Measurements from ENCODE around the gene LRCH1. TPM values are rescaled to one million over a fixed set of nuclear protein-coding genes. Genes with fewer than 3 reads are reported as not detected.

The LRCH1 gene
- total RNA-seq, 2 donors from 2014 or later: 18.4 to 21.5 TPM

DNA sequence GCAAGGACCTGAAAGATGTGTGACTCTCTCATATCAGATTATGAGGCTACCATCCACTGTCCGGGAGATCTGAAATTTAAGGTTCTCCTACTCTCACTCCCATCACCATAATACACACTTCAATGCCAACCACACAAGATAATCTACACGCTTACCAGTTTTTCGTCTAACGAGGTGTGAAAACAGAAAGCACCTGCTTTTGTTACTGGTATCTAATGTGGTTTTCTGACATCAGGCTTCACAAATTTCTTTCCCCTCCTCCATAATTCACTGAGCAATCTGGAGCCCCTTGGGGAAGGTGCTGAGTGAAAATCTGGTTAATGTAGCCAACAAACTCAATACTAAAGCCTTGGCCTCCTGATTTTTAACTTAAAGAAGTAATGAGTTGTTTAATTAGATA is 10.1 kb upstream of the LRCH1 start:
- peak; percentile 23 to 67 for ATAC-seq (replicated peaks in 1 of 2)
- DNase-seq: no peak
- Mint-ChIP-seq H3K27me3 (ENCODE audit: low read depth) (peaks cover 5% of the 10 kb centered on the region), H3K4me1 (ENCODE audit: low read depth) (no peaks in the 10 kb centered on the region), H3K4me3 (no peak overlapping the region), H3K9me3 (no peaks in the 10 kb centered on the region), H3K36me3 (ENCODE audit: insufficient read depth in 2 of 2) (no peaks in the 10 kb centered on the region), H3K27ac (no peak overlapping the region)

GRCh38 chr13:46543287-46543686 is 9.7 kb upstream of the LRCH1 start:
- DNase-seq (no peak), ATAC-seq (replicated peaks in 1 of 2) (peak; percentile 5 to 7)
- Mint-ChIP-seq H3K4me3 (no peak overlapping the region), H3K4me1 (ENCODE audit: low read depth) (no peaks in the 10 kb centered on the region), H3K36me3 (ENCODE audit: insufficient read depth in 2 of 2) (no peaks in the 10 kb centered on the region), H3K9me3 (no peaks in the 10 kb centered on the region), H3K27me3 (ENCODE audit: low read depth) (peaks cover 5% of the 10 kb centered on the region), H3K27ac (no peak overlapping the region)

- H3K4me3 Mint-ChIP-seq: no peak overlapping the region
- H3K27ac Mint-ChIP-seq: no peak overlapping the region
- ATAC-seq (replicated peaks in 1 of 2) (peak; percentile 57 to 58), DNase-seq (no peak)
- no peaks in the 10 kb centered on the region for H3K4me1 Mint-ChIP-seq (ENCODE audit: low read depth)
- H3K9me3 Mint-ChIP-seq: no peaks in the 10 kb centered on the region
- peaks cover 5% of the 10 kb centered on the region for H3K27me3 Mint-ChIP-seq (ENCODE audit: low read depth)
- H3K36me3 Mint-ChIP-seq (ENCODE audit: insufficient read depth in 2 of 2): no peaks in the 10 kb centered on the region
Measured at GRCh38 chr13:46544208-46544607, 8.8 kb upstream of the LRCH1 start.

DNA sequence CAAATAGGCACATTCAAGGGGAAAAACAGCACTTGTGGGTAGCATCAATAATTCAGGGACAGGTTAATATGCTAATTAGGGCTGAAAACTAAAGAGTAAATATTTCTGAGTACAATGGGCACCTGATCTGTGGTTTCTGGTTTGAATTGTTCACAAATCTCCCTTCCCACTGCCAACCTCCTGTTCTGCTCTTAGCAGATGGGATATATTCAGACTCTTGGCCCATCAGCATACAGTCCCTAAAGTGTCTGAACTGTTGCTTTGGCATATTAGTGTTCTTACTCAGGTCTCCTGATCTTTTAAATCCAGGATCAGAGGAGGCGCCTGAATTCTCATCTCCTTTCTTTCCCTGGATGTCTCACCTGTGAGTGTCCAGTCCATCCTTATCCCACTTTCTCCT is 8.2 kb upstream of the LRCH1 start:
- Mint-ChIP-seq H3K36me3 (ENCODE audit: insufficient read depth in 2 of 2) (no peaks in the 10 kb centered on the region), H3K27me3 (ENCODE audit: low read depth) (peaks cover 5% of the 10 kb centered on the region), H3K27ac (no peak overlapping the region), H3K9me3 (no peaks in the 10 kb centered on the region), H3K4me3 (no peak overlapping the region), H3K4me1 (ENCODE audit: low read depth) (no peaks in the 10 kb centered on the region)
- ATAC-seq (replicated peaks in 1 of 2) (no peak), DNase-seq (no peak)

DNA sequence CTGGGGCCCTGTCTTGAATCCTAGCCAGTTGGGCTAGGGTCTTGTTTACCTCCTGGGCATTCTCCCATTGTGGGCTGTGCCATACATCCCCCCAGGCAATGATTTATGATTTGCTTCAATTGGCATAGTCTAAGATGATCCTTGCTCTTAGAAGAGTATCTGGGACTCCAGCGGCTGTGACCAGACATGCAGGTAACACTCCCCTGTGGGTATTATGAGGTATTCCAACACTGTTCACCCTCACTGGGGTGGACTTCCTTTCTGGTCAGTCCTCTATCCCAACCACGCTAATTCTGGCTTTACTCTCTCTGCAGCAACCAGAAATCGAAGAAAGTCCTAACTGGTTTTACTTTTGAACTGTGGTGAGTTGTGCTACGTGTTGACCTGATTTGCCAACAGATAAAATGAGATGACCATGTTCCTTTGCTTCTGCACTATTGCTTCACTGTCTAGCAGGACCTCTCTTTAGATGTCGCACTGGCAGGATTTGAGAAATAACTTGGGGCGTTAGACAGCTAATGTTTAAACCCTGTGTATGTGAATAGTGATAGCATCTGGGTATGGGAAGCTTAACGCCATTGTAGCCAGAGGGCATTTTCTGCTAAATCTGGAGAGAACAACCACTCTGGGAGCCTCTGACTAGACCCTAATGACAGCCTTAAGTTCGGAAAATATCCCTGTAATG is 6.7 kb upstream of the LRCH1 start:
- Mint-ChIP-seq H3K27ac (no peak overlapping the region), H3K36me3 (ENCODE audit: insufficient read depth in 2 of 2) (no peaks in the 10 kb centered on the region), H3K4me3 (no peak overlapping the region), H3K4me1 (ENCODE audit: low read depth) (peaks cover 1% of the 10 kb centered on the region), H3K9me3 (no peaks in the 10 kb centered on the region), H3K27me3 (ENCODE audit: low read depth) (peaks cover 5% of the 10 kb centered on the region)
- DNase-seq (no peak), ATAC-seq (replicated peaks in 1 of 2) (no peak)

GRCh38 chr13:46550822-46551221 is 2.1 kb upstream of the LRCH1 start:
- Mint-ChIP-seq H3K27me3 (ENCODE audit: low read depth) (no peaks in the 10 kb centered on the region), H3K9me3 (no peaks in the 10 kb centered on the region), H3K27ac (no peak overlapping the region), H3K4me1 (ENCODE audit: low read depth) (peaks cover 34% of the 10 kb centered on the region), H3K36me3 (ENCODE audit: insufficient read depth in 2 of 2) (peaks cover 0 to 2% of the 10 kb centered on the region in 2 donors), H3K4me3 (no peak overlapping the region)
- DNase-seq (no peak), ATAC-seq (replicated peaks in 1 of 2) (no peak)

DNA sequence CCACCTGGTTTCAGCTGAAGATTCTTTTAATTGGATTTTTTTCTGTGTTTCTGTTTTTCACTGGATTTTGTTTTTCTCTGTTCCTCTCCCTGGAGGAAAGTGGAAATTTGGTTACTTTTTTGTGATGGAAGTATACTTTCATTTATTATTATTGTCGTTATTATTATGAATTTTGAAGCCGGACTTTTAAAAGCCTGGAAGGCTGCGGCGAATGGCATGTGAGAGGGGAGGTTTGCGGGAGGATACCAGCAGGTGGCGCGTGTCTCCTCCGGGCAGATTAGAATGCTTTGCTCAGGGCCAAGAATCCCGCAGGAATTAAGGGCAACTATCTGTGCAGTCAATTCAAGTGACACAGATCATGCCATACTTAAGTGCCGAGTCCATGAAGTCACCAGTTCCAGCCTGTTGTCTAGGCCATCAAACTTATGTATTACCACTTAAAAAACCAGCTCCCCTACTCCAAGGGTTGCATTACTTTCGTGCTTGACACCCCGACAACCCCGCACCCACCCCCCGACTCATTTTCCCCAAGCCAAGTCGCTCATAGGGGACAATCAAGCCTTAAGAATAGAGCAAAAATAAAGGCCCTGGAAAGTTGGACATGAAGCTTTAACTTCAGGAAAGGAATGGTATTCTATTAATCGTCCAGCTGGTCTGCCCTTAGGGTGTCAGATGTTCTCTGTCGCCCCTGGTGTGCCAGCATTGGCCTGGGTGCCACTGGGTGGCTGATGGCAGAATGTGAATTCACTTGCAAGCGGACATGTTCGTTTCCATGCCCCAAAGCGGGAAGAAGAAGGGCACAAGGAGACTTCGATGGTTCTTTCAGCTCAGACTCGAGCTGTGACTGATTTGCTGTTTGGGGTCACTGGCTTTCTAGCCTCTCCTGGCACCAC is 1.3 kb upstream of the LRCH1 start:
- Mint-ChIP-seq H3K9me3 (no peaks in the 10 kb centered on the region), H3K36me3 (ENCODE audit: insufficient read depth in 2 of 2) (peaks cover 0 to 2% of the 10 kb centered on the region in 2 donors), H3K4me3 (peak overlapping the region; percentile 93 to 99), H3K27me3 (ENCODE audit: low read depth) (no peaks in the 10 kb centered on the region), H3K27ac (no peak overlapping the region), H3K4me1 (ENCODE audit: low read depth) (peaks cover 41% of the 10 kb centered on the region)
- DNase-seq (peak; percentile 67 to 69), ATAC-seq (replicated peaks in 1 of 2) (no peak)

DNA sequence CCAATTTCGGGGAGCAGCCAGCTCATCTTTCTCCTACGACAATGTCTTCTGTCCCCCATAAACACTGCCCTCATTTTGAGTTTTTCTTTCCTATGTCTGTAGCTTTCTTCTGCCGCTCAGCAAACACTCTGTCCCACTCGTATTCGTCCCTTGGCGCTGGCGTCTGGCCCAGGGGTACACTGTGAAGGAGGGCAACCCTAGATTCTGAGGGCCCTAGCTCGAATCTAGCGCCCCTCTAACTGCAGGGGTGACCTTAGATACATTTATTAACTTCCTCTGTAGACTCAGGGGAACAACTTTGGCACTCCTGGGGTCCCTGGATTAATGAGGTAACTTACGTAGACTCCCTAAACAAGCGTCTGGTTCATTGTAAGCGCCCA is 677 bp upstream of the LRCH1 start:
- Mint-ChIP-seq H3K4me3 (peak overlapping the region; percentile 93 to 99), H3K9me3 (no peaks in the 10 kb centered on the region), H3K4me1 (ENCODE audit: low read depth) (peaks cover 45% of the 10 kb centered on the region), H3K27me3 (ENCODE audit: low read depth) (no peaks in the 10 kb centered on the region), H3K36me3 (ENCODE audit: insufficient read depth in 2 of 2) (peaks cover 0 to 2% of the 10 kb centered on the region in 2 donors), H3K27ac (no peak overlapping the region)
- DNase-seq: no peak
- no peak for ATAC-seq (replicated peaks in 1 of 2)

DNA sequence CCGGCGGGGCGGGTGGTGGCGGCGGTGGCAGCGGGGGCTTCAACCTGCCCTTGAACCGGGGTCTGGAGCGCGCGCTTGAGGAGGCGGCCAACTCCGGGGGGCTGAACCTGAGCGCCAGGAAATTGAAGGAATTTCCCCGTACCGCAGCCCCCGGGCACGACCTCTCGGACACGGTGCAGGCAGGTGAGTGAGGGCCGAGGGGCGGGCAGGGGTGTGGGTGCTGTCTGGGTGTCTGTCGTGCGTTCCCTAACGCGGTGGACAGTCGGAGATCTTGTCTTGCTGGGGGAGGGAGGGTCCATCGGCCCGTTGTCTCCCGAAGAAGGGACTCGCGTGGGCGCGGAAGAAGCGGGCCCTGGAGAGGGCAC is 533 bp downstream of the LRCH1 start:
- H3K4me3 Mint-ChIP-seq: peak overlapping the region; percentile 93 to 99
- H3K27me3 Mint-ChIP-seq (ENCODE audit: low read depth): no peaks in the 10 kb centered on the region
- ATAC-seq (replicated peaks in 1 of 2) (peak; percentile 7 to 11), DNase-seq (no peak)
- H3K9me3 Mint-ChIP-seq: no peaks in the 10 kb centered on the region
- H3K4me1 Mint-ChIP-seq (ENCODE audit: low read depth): peaks cover 51% of the 10 kb centered on the region
- no peak overlapping the region for H3K27ac Mint-ChIP-seq
- peaks cover 0 to 2% of the 10 kb centered on the region in 2 donors for H3K36me3 Mint-ChIP-seq (ENCODE audit: insufficient read depth in 2 of 2)

DNA sequence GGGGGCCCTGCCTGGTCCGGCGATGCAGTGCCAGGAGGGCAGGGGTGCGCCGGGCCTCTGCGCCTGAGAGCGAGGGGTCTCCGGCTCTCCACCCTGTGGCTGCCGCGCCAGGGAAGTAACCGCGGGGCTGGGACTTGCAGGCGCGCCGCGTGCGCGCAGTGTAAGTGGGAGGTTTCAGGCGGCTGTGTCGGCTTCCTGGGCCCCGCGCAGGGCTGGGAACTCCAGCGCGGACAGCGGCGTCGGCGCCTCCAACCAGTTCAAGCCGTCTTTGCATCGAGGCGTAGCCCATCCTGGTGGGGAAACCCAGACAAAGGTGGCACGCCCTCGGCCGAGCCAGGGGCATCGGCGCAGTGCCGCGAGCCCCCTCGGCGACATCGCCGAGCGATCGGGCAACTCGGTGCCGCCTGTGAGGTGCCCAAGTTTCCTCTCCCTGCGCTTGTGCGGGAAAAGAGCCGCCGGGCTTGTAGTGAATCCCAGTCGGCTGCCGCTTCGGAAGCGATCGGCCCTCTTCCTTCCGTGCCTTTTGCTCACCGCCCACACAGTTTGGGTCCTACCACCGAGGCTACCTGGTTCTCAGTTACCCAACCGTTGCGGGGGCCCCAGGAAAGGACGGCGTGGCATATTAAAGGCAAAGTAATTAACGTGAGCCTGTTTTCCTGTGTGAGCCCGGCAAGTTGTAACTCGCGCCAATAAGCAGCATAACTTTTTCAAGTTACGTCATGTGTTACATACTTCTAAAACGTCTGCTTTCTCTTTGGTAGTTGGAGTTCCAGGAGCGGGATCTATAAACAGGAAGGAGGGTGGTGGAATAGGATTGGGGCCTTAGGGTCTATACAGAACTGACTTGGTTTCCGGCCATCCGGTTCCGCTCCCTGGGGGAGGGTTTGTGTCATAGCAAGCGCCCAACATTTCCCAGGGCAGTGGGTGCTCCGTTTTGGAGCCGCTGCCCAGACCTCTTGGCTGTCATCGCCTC is 1.2 kb downstream of the LRCH1 start:
- ATAC-seq (replicated peaks in 1 of 2): peak; percentile 72 to 75
- DNase-seq: peak; percentile 75 to 77
- H3K27ac Mint-ChIP-seq: peak overlapping the region; percentile 79
- no peaks in the 10 kb centered on the region for H3K9me3 Mint-ChIP-seq
- H3K4me1 Mint-ChIP-seq (ENCODE audit: low read depth): peaks cover 51% of the 10 kb centered on the region
- H3K36me3 Mint-ChIP-seq (ENCODE audit: insufficient read depth in 2 of 2): peaks cover 0 to 2% of the 10 kb centered on the region in 2 donors
- peak overlapping the region; percentile 93 to 99 for H3K4me3 Mint-ChIP-seq
- no peaks in the 10 kb centered on the region for H3K27me3 Mint-ChIP-seq (ENCODE audit: low read depth)

DNA sequence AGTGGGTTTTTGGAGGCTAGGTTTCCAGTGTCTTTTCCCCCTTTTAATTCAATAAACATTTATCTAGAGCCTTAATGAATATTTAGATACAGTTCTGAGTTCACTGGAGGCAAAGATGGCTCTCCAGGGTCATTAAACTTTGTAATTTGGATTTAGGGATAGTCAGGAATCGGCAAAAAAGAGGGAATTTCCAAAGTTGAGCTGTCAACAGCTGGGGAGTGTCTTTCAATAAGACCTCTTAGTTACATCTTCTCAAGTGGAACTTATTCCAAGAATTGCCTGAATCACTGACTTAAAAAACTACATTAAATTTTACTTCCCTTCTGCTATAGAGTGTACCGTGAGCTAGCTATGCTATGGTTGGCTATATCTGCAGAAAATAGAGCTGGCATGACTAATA is 2.0 kb downstream of the LRCH1 start:
- H3K9me3 Mint-ChIP-seq: no peaks in the 10 kb centered on the region
- H3K27me3 Mint-ChIP-seq (ENCODE audit: low read depth): no peaks in the 10 kb centered on the region
- DNase-seq: no peak
- peaks cover 0 to 2% of the 10 kb centered on the region in 2 donors for H3K36me3 Mint-ChIP-seq (ENCODE audit: insufficient read depth in 2 of 2)
- H3K27ac Mint-ChIP-seq: peak overlapping the region; percentile 79
- peaks cover 51% of the 10 kb centered on the region for H3K4me1 Mint-ChIP-seq (ENCODE audit: low read depth)
- peak overlapping the region; percentile 93 to 99 for H3K4me3 Mint-ChIP-seq
- ATAC-seq (replicated peaks in 1 of 2): no peak

DNA sequence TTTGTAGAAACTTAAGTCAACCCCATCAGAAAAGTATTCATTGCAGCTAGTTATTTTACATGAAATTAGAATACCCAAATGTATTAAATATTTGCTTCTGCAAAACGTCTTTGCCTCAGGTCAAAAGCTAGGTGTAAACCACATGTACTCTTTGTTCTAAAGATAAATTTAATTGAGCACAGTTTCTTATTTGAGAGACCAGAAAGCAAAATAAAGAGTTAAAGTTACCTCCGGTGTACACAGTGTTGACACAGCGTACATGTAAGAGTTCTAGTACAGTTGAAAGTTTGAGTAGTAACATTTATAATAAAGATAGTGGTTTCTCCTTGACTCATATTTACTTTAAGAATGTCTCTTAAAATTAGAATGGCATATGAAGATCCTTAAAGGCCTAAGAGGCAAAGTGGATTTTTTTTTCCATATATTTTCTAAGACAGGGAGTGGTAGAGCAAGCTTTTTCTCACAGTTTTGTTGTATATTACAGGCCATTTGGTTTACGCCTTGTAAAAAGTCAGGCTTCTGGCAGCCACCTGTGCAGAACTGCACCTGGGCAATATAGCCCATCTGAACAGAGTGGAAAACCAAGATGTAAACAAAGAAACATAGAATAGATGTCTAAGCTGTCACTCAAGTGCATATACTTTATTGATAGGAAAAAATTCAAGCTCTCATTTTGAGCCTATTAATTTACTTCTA is 2.9 kb downstream of the LRCH1 start:
- no peak for ATAC-seq (replicated peaks in 1 of 2)
- Mint-ChIP-seq H3K4me3 (peak overlapping the region; percentile 93 to 99), H3K27ac (peak overlapping the region; percentile 46), H3K27me3 (ENCODE audit: low read depth) (no peaks in the 10 kb centered on the region), H3K36me3 (ENCODE audit: insufficient read depth in 2 of 2) (peaks cover 0 to 2% of the 10 kb centered on the region in 2 donors), H3K9me3 (no peaks in the 10 kb centered on the region), H3K4me1 (ENCODE audit: low read depth) (peaks cover 51% of the 10 kb centered on the region)
- DNase-seq: no peak
